NB4 (cell line): Measurements from ENCODE around the gene TMEM252.

Experiments
- CTCF ChIP-seq: IDR thresholded peaks from one replicate; pipeline ENCODE4 v1.5.1; 2012; ENCODE audit warnings: low read depth, low read length
- POLR2A ChIP-seq: IDR thresholded peaks from 2 replicates; pipeline ENCODE4 v1.6.1; 2011; ENCODE audit warnings: mild to moderate bottlenecking; ENCODE audit not compliant: insufficient read length; ENCODE audit errors: extremely low read depth
- TF ChIP-seq, protein P1 (sequence below): IDR thresholded peaks from 2 replicates; pipeline ENCODE4 v1.6.1; 2011; ENCODE audit warnings: low read depth, low read length

DNA sequence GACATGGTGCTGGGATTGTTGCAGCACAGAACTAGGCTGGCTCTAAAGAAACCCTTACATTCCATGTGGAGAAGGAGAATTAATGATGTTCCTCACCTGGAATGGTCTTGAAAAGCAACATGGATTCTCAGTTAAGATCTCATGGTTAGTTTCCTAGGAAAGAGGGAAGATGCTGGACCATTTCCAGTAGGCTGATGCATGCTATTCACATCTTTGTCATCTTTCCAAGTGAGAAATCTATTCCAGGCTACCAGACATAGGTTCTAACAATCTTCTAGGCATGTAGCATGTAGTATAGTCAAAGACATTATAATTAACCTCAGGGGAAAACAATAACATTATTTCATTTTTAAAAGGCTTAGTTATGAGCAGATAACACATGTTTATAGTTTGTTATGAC, 44.3 kb downstream of the TMEM252 start:
- TF ChIP-seq, protein P1, sequence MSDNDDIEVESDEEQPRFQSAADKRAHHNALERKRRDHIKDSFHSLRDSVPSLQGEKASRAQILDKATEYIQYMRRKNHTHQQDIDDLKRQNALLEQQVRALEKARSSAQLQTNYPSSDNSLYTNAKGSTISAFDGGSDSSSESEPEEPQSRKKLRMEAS, result no peak
- TF ChIP-seq CTCF (no peak), POLR2A (no peak)
